Measurements from ENCODE around the gene NBPF11. TPM values are rescaled to one million over a fixed set of nuclear protein-coding genes. Genes with fewer than 3 reads are reported as not detected.
A peak's percentile ranks its signal among the peaks of the same experiment; 100 is the strongest.

Gene NBPF11
- total and polyA plus RNA-seq, 2 experiments from 2014 or later, result 6.7 to 8.5 TPM

GRCh38 chr1:148158341-148159003 lies 6.4 kb upstream of the NBPF11 start:
- H3K4me1 ChIP-seq (ENCODE audit: insufficient read depth), result peaks cover 14% of the 10 kb centered on the region; the same call in 1 of the 2 replicates
- DNase-seq (ENCODE audit: low spot score), result peak; percentile 24
- no peak overlapping the region for H3K27ac ChIP-seq (ENCODE audit: low read depth)
- Mint-ChIP-seq H3K27ac (no peak overlapping the region), H3K27me3 (ENCODE audit: insufficient read depth, low read depth, poor library complexity) (peaks cover 10% of the 10 kb centered on the region), H3K9me3 (no peaks in the 10 kb centered on the region; the same call in 2 of the 3 replicates), H3K4me3 (peak overlapping the region; percentile 34; the same call in 1 of the 3 replicates), H3K36me3 (ENCODE audit: low read depth) (peaks cover 2% of the 10 kb centered on the region; the same call in 1 of the 3 replicates), H3K4me1 (peaks cover 30% of the 10 kb centered on the region)
- ATAC-seq, result peak; percentile 20; the same call in 2 of the 3 replicates
- H3K4me2 ChIP-seq, result 0 out of 2 replicates have a peak overlapping the region, but pooled peaks have one; percentile 43
- H3F3A ChIP-seq (replicated peaks; ENCODE audit: low read depth), result 0 out of 2 replicates have a peak, but pooled peaks cover 6% of the 10 kb centered on the region
- no peaks in the 10 kb centered on the region for H4K20me1 ChIP-seq (replicated peaks; ENCODE audit: insufficient read depth)
- no peak for TF ChIP-seq JUNB (IDR thresholded peaks at IDR 0.05; ENCODE audit: unreplicated experiment)
- no peak for TF ChIP-seq ZNF114 (CRISPR knock-in tag; IDR thresholded peaks at IDR 0.05)
- TF ChIP-seq EZH2phosphoT487 (IDR thresholded peaks at IDR 0.05; ENCODE audit: unreplicated experiment), result no peak
- TF ChIP-seq EZH2 (IDR thresholded peaks at IDR 0.05; ENCODE audit: low read depth, unreplicated experiment), result no peak
- TF ChIP-seq CTCF (conservative IDR thresholded peaks at IDR 0.05; ENCODE audit: low read depth in 2 of 2), result no peak
- no peak for TF ChIP-seq ZNF331 (CRISPR knock-in tag; IDR thresholded peaks at IDR 0.05; ENCODE audit: low read depth)
- no peak for TF ChIP-seq STAT1 (IDR thresholded peaks at IDR 0.05; ENCODE audit: unreplicated experiment)
- TF ChIP-seq REST (IDR thresholded peaks at IDR 0.05; ENCODE audit: unreplicated experiment), result no peak
- no peak for TF ChIP-seq ZNF462 (CRISPR knock-in tag; IDR thresholded peaks at IDR 0.05)
- no peak for TF ChIP-seq ETS1 (IDR thresholded peaks at IDR 0.05)
- no peak for TF ChIP-seq NANOG (IDR thresholded peaks at IDR 0.05; ENCODE audit: borderline replicate concordance)
- no peak for TF ChIP-seq CREB1 (CRISPR knock-in tag; IDR thresholded peaks at IDR 0.05; ENCODE audit: low read depth)
- no peak for TF ChIP-seq POLR2AphosphoS5 (IDR thresholded peaks at IDR 0.05; ENCODE audit: low read depth)
- no peaks in the 10 kb centered on the region for H3K27me3 ChIP-seq (ENCODE audit: insufficient read depth)
- H3K9me2 ChIP-seq (ENCODE audit: insufficient read depth), result no peaks in the 10 kb centered on the region
- H3K79me2 ChIP-seq (replicated peaks; ENCODE audit: insufficient read depth), result no peaks in the 10 kb centered on the region
- H3K4me3 ChIP-seq, result no peak overlapping the region
- no peaks in the 10 kb centered on the region for H3K36me3 ChIP-seq (ENCODE audit: insufficient read depth)
- no peak overlapping the region for H2AFZ ChIP-seq
